Adrenal gland (tissue), 5 donors: ENCODE measurements around the gene MYO5A.

Experiments
- POLR2A ChIP-seq, 2 donors: fragments of 450-650 bp; IDR thresholded peaks; one replicate each; pipeline ENCODE4 v1.6.1; 2017; ENCODE audit warnings: antibody characterized with exemption in 2 of 2, mild to moderate bottlenecking in 2 of 2, moderate library complexity in 1 of 2
- TF ChIP-seq, protein P1 (sequence below), 6 experiments: fragments of 450-650 bp in 4 of 6; fragments of 200-600 bp in 2 of 6; sonication (generic) in 1 of 6; IDR thresholded peaks; 1 replicate in 5 of 6; 2 replicates in 1 of 6; pipeline versions ENCODE4 v1.5.1 to v1.8.0; 2016 to 2021; ENCODE audit warnings: antibody characterized with exemption in 6 of 6, mild to moderate bottlenecking in 2 of 6, moderate library complexity in 1 of 6
- donor health status: DM: no; HTN: no; CAD: no.

DNA sequence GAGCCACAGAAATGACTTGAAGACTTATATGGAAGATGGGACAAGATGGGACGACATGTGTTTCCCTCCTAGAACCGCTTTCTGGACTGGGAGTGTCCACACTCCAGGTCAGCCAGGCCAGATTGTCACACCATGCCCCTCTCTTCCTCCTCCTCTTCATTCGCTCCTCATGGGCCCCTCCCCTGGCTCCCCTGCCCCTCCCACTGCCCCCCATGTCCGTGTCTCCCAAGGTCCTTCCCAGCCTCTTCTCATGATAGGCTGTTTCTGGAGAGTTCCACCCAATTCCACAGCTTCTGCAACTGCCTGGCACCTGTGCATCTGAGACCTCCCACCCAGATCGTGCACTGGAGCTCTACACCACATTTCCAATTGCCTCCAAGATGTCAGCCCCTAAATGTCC lies 239.7 kb downstream of the MYO5A start:
- TF ChIP-seq POLR2A (IDR thresholded peaks at IDR 0.05) = no peak
- TF ChIP-seq, protein P1, sequence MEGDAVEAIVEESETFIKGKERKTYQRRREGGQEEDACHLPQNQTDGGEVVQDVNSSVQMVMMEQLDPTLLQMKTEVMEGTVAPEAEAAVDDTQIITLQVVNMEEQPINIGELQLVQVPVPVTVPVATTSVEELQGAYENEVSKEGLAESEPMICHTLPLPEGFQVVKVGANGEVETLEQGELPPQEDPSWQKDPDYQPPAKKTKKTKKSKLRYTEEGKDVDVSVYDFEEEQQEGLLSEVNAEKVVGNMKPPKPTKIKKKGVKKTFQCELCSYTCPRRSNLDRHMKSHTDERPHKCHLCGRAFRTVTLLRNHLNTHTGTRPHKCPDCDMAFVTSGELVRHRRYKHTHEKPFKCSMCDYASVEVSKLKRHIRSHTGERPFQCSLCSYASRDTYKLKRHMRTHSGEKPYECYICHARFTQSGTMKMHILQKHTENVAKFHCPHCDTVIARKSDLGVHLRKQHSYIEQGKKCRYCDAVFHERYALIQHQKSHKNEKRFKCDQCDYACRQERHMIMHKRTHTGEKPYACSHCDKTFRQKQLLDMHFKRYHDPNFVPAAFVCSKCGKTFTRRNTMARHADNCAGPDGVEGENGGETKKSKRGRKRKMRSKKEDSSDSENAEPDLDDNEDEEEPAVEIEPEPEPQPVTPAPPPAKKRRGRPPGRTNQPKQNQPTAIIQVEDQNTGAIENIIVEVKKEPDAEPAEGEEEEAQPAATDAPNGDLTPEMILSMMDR (IDR thresholded peaks at IDR 0.05) = no peak
